Colonic mucosa (tissue), 4 donors: ENCODE results near the gene RHEBL1. TPM values are rescaled to one million over a fixed set of nuclear protein-coding genes. Genes with fewer than 3 reads are reported as not detected.
A peak's percentile ranks its signal among the peaks of the same experiment; 100 is the strongest.

Source experiments
- DNase-seq: peaks from one replicate; pipeline ENCODE4 v3.0.0-alpha.2; 2020
- H3K27ac ChIP-seq: fragments of 200-600 bp; one replicate; pipeline ENCODE4 v1.8.0; 2021
- H3K27me3 ChIP-seq: fragments of 200-600 bp; one replicate; pipeline ENCODE4 v1.8.0; 2021
- H3K36me3 ChIP-seq: fragments of 200-600 bp; one replicate; pipeline ENCODE4 v1.8.0; 2021
- H3K4me1 ChIP-seq: fragments of 200-600 bp; one replicate; pipeline ENCODE4 v1.8.0; 2021; ENCODE audit warnings: mild to moderate bottlenecking
- H3K4me3 ChIP-seq: fragments of 200-600 bp; one replicate; pipeline ENCODE4 v1.8.0; 2021
- H3K9ac ChIP-seq, 2 donors: one replicate each; pipeline ENCODE4 v1.7.0; 2013; ENCODE audit warnings: control low read depth in 2 of 2, low read depth in 2 of 2, low read length in 2 of 2
- H3K9me3 ChIP-seq: fragments of 200-600 bp; one replicate; pipeline ENCODE4 v1.8.0; 2021
- CTCF ChIP-seq: fragments of 200-600 bp; IDR thresholded peaks from one replicate; pipeline ENCODE4 v1.8.0; 2022; ENCODE audit warnings: antibody characterized with exemption, mild to moderate bottlenecking
- intact Hi-C: fragments of 100-400 bp; cut with DNase I; formaldehyde crosslinking; loops from one replicate; pipeline ENCODE4 v1.14.1; 2022
- total RNA-seq, 2 donors: library from RNA; stranded (reverse); fragmentation: NEBNext Ultra II Directional in 1 of 2; extraction: Animal tissue kit (Norgen Biotek cat#: 25700) in 1 of 2; gene quantifications; one replicate each; pipeline ENCODE4 v1.2.1, GENCODE V29; 2021
- donor health status: healthy.
- donor health status: DM: no; HTN: no; CAD: no.
- donor health status: DM: no; HTN: no; CAD: no.

RHEBL1 gene
- total RNA-seq, 2 donors from 2014 or later: 0.27 to 0.32 TPM

GRCh38 chr12:49088932-49089330 is 19.2 kb upstream of the RHEBL1 start:
- no peaks in the 10 kb centered on the region for H3K9me3 ChIP-seq
- H3K27ac ChIP-seq: no peak overlapping the region
- DNase-seq: no peak
- H3K4me3 ChIP-seq: no peak overlapping the region
- intact Hi-C loops: loop anchor here (5.0 kb wide), 1 partner anchor 33 kb away; no protein-coding TSS in a partner anchor
- H3K36me3 ChIP-seq: no peaks in the 10 kb centered on the region
- peaks cover 51% of the 10 kb centered on the region for H3K27me3 ChIP-seq
- H3K9ac ChIP-seq: peak overlapping the region in 1 of 2 donors; percentile 19
- no peak for TF ChIP-seq CTCF
- peaks cover 3% of the 10 kb centered on the region for H3K4me1 ChIP-seq

- no peak overlapping the region for H3K4me3 ChIP-seq
Observed at GRCh38 chr12:49088150-49088931, 18.6 kb upstream of the RHEBL1 start.

DNA sequence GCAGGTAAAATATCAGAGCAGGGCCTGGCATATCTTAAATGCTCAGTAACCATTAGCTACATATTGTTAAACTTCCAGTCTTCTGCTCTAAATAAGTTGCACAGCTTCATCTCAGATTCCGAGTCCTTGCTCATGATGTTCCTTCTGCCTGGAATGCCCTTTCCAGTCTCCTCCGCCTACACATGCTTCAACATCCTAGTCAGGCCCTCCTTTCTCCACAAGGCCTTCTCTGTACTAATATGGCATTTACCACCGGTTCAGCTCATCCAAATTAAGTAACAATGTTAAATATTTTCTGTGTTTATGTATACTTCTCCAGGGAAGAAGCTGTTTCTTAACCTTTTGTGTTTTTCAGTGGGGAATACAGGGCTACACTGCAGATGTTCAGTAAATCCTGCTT is 16.3 kb upstream of the RHEBL1 start:
- no peak for DNase-seq
- intact Hi-C loops: loop anchor here (5.0 kb wide), 1 partner anchor 36 kb away; no protein-coding TSS in a partner anchor
- no peak overlapping the region for H3K4me3 ChIP-seq
- H3K9ac ChIP-seq: no peak overlapping the region
- no peaks in the 10 kb centered on the region for H3K36me3 ChIP-seq
- H3K27me3 ChIP-seq: peaks cover 27% of the 10 kb centered on the region
- TF ChIP-seq CTCF: no peak
- no peak overlapping the region for H3K27ac ChIP-seq
- H3K9me3 ChIP-seq: no peaks in the 10 kb centered on the region
- no peaks in the 10 kb centered on the region for H3K4me1 ChIP-seq

More at GRCh38 chr12:49088150-49088931, 18.6 kb upstream of the RHEBL1 start:
- H3K9me3 ChIP-seq: no peaks in the 10 kb centered on the region
- H3K36me3 ChIP-seq: no peaks in the 10 kb centered on the region
- no peak overlapping the region for H3K27ac ChIP-seq
- peak overlapping the region; percentile 0 to 19 for H3K9ac ChIP-seq
- DNase-seq: peak; percentile 81
- peak; percentile 86 for TF ChIP-seq CTCF
- H3K27me3 ChIP-seq: peaks cover 45% of the 10 kb centered on the region
- intact Hi-C loops: loop anchor here (5.0 kb wide), 1 partner anchor 34 kb away; no protein-coding TSS in a partner anchor
- peaks cover 3% of the 10 kb centered on the region for H3K4me1 ChIP-seq

GRCh38 chr12:49084438-49084837 is 14.7 kb upstream of the RHEBL1 start:
- Histone ChIP-seq H3K27ac (no peak overlapping the region), H3K36me3 (no peaks in the 10 kb centered on the region), H3K4me3 (no peak overlapping the region), H3K9me3 (no peaks in the 10 kb centered on the region), H3K4me1 (no peaks in the 10 kb centered on the region), H3K27me3 (peaks cover 11% of the 10 kb centered on the region), H3K9ac (no peak overlapping the region)
- TF ChIP-seq CTCF: no peak
- DNase-seq: no peak
- intact Hi-C loops: no loop called here

- Histone ChIP-seq H3K27me3 (no peaks in the 10 kb centered on the region), H3K4me3 (no peak overlapping the region), H3K4me1 (no peaks in the 10 kb centered on the region), H3K9me3 (no peaks in the 10 kb centered on the region), H3K36me3 (no peaks in the 10 kb centered on the region), H3K9ac (no peak overlapping the region), H3K27ac (no peak overlapping the region)
- no peak for TF ChIP-seq CTCF
- intact Hi-C loops: no loop called here
- no peak for DNase-seq
Observed at GRCh38 chr12:49079793-49080192, 10.0 kb upstream of the RHEBL1 start.
